SU-DHL-6 (cell line): Measurements from ENCODE around the gene USP6NL.

Experiments
- H2AFZ ChIP-seq: fragments of 200-600 bp; sonication (generic); 2 replicates; pipeline ENCODE4 v1.6.1; 2014; ENCODE audit warnings: low read depth, mild to moderate bottlenecking, moderate library complexity, mixed read lengths, antibody characterized with exemption, low read length; ENCODE audit not compliant: severe bottlenecking
- H3F3A ChIP-seq: fragments of 200-600 bp; shearing (Covaris generic); 2 replicates; pipeline ENCODE4 v1.6.0; 2016; ENCODE audit warnings: antibody characterized with exemption, mild to moderate bottlenecking; ENCODE audit not compliant: insufficient read depth
- H3K27ac ChIP-seq: fragments of 200-600 bp; sonication (generic); 2 replicates; pipeline ENCODE4 v1.5.1; 2016; ENCODE audit warnings: low read depth, mild to moderate bottlenecking, low read length, moderate library complexity, mixed read lengths
- H3K27me3 ChIP-seq: fragments of 200-600 bp; sonication (generic), shearing (Covaris generic); 2 replicates; pipeline ENCODE4 v1.6.0; 2014; ENCODE audit warnings: mild to moderate bottlenecking, low read length
- H3K36me3 ChIP-seq: fragments of 200-600 bp; sonication (generic); 2 replicates; pipeline ENCODE4 v1.6.1; 2014; ENCODE audit warnings: mild to moderate bottlenecking, low read length, mixed read lengths
- H3K4me2 ChIP-seq: fragments of 300-600, 200-600 bp; shearing (Covaris generic), sonication (generic); 2 replicates; pipeline ENCODE4 v1.6.0; 2014; ENCODE audit warnings: low read length, low read depth, mild to moderate bottlenecking; ENCODE audit not compliant: poor library complexity, severe bottlenecking
- H3K4me3 ChIP-seq: fragments of 200-600 bp; sonication (generic); 2 replicates; pipeline ENCODE4 v1.5.1; 2014; ENCODE audit warnings: antibody characterized with exemption, low read length, mild to moderate bottlenecking, mixed read lengths; ENCODE audit not compliant: insufficient read depth, poor library complexity, severe bottlenecking
- H3K79me2 ChIP-seq: fragments of 200-600 bp; sonication (generic); 2 replicates; pipeline ENCODE4 v1.6.1; 2014; ENCODE audit warnings: mild to moderate bottlenecking, low read length, moderate library complexity; ENCODE audit not compliant: insufficient read depth
- H3K9ac ChIP-seq: fragments of 200-600 bp; sonication (generic); 2 replicates; pipeline ENCODE4 v1.7.0; 2014; ENCODE audit warnings: mild to moderate bottlenecking, low read length
- H3K9me2 ChIP-seq: fragments of 200-600 bp; sonication (generic); replicated peaks from 2 replicates; pipeline ENCODE4 v1.6.1; 2014; ENCODE audit warnings: low read length; ENCODE audit not compliant: insufficient read depth
- H3K9me3 ChIP-seq: fragments of 200-600 bp; sonication (generic); 2 replicates; pipeline ENCODE4 v1.6.1; 2014; ENCODE audit warnings: low read length, mixed read lengths; ENCODE audit not compliant: insufficient read depth
- H4K20me1 ChIP-seq: fragments of 200-600 bp; sonication (generic); 2 replicates; pipeline ENCODE4 v1.6.1; 2014; ENCODE audit warnings: low read depth, mild to moderate bottlenecking, antibody characterized with exemption, low read length, moderate library complexity, mixed read lengths
- EZH2phosphoT487 ChIP-seq: fragments of 200-600 bp; sonication (generic), shearing (Covaris generic); conservative IDR thresholded peaks from 2 replicates; pipeline ENCODE4 v1.6.1; 2018; ENCODE audit warnings: mild to moderate bottlenecking, antibody characterized with exemption, low read length, moderate library complexity, mixed read lengths
- TF ChIP-seq, protein P1 (sequence below): fragments of 200-600 bp; sonication (generic); IDR thresholded peaks from one replicate; pipeline ENCODE4 v1.5.1; 2017; ENCODE audit warnings: antibody characterized with exemption, mild to moderate bottlenecking, low read length, moderate library complexity; ENCODE audit not compliant: insufficient read depth, poor library complexity, severe bottlenecking

USP6NL gene

GRCh38 chr10:11636697-11637303 is 25.4 kb upstream of the USP6NL start:
- Histone ChIP-seq H3F3A (no peaks in the 10 kb centered on the region), H3K9me2 (no peaks in the 10 kb centered on the region), H3K79me2 (no peaks in the 10 kb centered on the region), H3K4me3 (no peak overlapping the region), H2AFZ (no peak overlapping the region), H3K36me3 (no peaks in the 10 kb centered on the region), H3K27me3 (no peaks in the 10 kb centered on the region), H3K9me3 (no peaks in the 10 kb centered on the region), H4K20me1 (no peaks in the 10 kb centered on the region), H3K9ac (no peak overlapping the region), H3K27ac (no peak overlapping the region), H3K4me2 (no peak overlapping the region)
- no peak for TF ChIP-seq EZH2phosphoT487
- TF ChIP-seq, protein P1, sequence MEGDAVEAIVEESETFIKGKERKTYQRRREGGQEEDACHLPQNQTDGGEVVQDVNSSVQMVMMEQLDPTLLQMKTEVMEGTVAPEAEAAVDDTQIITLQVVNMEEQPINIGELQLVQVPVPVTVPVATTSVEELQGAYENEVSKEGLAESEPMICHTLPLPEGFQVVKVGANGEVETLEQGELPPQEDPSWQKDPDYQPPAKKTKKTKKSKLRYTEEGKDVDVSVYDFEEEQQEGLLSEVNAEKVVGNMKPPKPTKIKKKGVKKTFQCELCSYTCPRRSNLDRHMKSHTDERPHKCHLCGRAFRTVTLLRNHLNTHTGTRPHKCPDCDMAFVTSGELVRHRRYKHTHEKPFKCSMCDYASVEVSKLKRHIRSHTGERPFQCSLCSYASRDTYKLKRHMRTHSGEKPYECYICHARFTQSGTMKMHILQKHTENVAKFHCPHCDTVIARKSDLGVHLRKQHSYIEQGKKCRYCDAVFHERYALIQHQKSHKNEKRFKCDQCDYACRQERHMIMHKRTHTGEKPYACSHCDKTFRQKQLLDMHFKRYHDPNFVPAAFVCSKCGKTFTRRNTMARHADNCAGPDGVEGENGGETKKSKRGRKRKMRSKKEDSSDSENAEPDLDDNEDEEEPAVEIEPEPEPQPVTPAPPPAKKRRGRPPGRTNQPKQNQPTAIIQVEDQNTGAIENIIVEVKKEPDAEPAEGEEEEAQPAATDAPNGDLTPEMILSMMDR, result no peak

DNA sequence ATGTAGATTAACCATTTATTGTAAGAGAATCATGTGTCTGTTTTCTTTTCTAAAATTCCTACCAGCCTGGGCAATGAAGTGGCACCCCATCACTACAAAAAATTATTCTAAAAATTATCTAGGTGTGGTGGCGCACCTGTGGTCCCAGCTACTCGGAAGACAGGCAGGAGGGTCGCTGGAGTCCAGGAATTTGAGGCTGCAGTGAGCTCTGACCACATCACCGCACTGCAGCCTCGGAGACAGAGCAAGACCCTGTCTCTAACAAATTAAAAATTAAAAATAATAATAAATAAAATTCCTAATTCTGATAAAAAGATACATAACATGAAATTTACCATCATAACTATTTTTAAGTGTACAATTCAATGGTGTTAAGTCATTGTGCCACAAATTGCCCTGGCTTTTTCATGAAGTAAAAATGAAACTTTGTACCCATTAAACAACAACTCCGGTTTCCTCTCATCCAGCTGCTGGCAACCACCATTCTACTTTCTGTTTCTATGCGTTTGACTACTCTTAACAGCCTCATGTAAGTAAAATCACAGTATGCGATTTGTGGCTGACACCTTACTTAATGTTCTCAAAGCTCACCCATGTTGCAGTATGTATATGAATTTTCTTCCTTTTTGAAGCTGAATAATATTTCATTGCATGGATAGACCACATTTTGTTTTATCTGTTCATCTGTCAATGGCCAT is 20.6 kb upstream of the USP6NL start:
- Histone ChIP-seq H3F3A (peaks cover 10% of the 10 kb centered on the region; the same call in 1 of the 2 replicates), H3K79me2 (no peaks in the 10 kb centered on the region), H3K27ac (peak overlapping the region; percentile 56), H2AFZ (peak overlapping the region; percentile 62), H3K9ac (peak overlapping the region; percentile 35), H3K4me2 (peak overlapping the region; percentile 90), H3K36me3 (no peaks in the 10 kb centered on the region), H3K9me2 (no peaks in the 10 kb centered on the region), H3K27me3 (no peaks in the 10 kb centered on the region), H3K4me3 (peak overlapping the region; percentile 6), H3K9me3 (no peaks in the 10 kb centered on the region), H4K20me1 (no peaks in the 10 kb centered on the region)
- TF ChIP-seq, protein P1, result no peak
- no peak for TF ChIP-seq EZH2phosphoT487

DNA sequence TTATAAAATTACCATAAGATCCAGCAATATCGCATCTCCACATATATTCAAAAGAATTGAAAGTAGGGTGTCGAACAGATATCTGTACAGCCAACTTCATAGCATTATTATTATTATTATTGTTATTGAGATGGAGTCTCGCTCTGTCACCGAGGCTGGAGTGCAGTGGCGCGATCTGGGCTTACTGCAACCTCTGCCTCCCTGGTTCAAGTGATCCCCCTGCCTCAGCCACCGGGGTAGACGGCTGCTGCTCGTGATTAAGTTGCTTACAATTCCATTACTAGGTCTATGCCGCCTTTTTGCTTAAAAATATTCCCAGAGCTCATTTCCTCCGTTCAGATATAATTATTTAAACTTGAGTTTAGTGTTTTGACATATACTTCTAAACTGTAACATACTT is 19.8 kb upstream of the USP6NL start:
- H3K27me3 ChIP-seq, result no peaks in the 10 kb centered on the region
- H3K9ac ChIP-seq, result peak overlapping the region; percentile 35; the same call in 1 of the 2 replicates
- no peaks in the 10 kb centered on the region for H3K9me2 ChIP-seq
- peak overlapping the region; percentile 56 for H3K27ac ChIP-seq
- H2AFZ ChIP-seq, result peak overlapping the region; percentile 62
- H3K79me2 ChIP-seq, result no peaks in the 10 kb centered on the region
- peak overlapping the region; percentile 90 for H3K4me2 ChIP-seq
- H3K36me3 ChIP-seq, result no peaks in the 10 kb centered on the region
- no peak for TF ChIP-seq EZH2phosphoT487
- TF ChIP-seq, protein P1, result no peak
- peak overlapping the region; percentile 6 for H3K4me3 ChIP-seq
- peaks cover 10% of the 10 kb centered on the region; the same call in 1 of the 2 replicates for H3F3A ChIP-seq
- no peaks in the 10 kb centered on the region for H4K20me1 ChIP-seq
- H3K9me3 ChIP-seq, result no peaks in the 10 kb centered on the region
